ENCODE data around the gene KLK10.

KLK10 gene

DNA sequence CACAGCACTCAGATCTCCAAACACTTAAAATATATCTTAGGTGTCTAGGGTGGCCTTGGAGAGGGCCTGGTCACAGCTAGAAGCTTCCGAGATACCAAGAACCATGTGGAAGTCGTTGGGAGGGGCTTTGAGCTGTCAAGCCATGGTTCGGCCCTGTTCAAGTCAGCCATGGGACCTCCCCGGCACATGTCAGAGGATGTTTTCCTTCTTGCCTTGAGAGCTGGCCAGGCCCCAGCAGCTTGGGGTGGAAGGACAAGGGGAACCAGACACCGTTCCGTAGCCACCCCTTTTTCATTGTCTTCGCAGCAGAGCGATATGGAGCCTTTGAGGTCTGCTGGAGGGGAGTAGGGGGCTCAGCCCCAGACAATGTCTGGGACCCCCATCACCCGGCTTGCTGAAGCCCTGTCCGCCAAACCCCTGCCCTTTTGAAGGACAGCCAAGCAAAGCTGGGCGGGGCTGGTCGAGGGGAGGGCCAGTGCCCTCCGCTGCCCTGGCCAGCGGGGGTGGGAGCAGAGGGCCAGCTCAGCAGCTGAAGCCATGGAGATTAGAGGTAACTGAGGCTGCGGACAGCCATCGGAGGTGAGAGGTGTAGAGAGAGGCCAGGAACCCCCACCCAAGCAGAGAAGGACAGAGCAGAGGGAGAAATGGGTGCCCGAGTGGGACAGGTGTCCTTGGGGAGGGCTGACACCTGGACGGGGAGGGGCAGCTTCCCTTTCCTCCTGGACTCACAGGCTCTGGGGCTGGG is 6.5 kb upstream of the KLK10 start:
- no peak for DNase-seq

DNA sequence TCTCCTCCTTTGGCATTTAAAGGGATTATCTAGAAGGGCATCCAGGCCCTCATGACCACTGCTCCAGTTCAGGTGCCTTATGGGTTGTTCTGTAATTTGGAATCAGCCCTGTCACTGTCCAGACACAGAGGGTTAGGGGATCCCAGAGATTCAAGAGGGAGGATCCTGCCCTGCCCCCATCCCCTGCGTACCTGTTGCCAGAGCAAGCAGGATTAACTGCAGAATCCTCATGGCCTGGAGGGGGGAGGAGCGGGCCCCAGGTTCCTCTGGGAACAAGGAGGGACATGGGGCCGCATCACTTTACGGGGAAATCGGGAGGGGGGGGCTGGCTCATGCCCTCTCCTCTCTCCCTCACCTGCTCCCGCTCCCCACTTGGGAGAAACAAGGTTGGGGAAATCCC is 5.9 kb upstream of the KLK10 start:
- DNase-seq, result no peak

DNA sequence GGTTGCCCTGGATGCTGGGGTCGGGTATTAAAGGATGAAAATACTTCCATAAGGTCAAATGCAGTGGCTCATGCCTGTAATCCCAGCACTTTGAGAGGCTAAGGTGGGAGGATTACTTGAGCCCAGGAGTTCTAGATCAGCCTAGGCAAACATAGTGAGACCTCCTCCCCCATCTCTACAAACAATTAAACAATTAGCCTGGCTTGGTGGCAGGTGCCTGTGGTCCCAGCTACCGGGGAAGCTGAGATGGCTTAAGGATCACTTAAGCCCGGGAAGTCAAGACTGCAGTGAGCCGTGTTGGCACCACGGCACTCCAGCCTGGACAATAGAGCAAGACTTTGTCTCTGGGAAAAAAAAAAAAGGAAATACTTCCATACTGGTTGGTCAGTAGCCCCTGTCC is 5.4 kb upstream of the KLK10 start:
- DNase-seq, result no peak

DNA sequence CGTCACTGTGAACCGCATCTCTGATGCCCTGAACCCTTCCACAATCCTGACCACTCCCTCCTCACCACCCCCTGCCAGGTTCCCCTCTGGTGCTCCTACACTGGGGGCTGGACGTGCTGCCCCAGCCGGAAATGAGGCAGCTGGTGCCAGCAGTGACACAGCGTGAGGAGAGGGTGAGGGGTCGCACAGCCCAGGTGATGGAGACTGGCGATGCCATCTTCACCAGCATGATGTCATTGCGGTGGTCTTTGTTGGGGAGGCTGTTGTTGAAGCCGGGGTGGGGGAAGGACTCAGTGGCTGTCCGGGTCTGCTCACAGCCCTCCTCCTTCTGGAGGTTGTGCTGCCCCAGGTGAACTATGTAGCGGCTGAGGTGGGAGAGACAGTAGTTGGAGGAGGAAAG is 4.4 kb upstream of the KLK10 start:
- no peak for DNase-seq

DNA sequence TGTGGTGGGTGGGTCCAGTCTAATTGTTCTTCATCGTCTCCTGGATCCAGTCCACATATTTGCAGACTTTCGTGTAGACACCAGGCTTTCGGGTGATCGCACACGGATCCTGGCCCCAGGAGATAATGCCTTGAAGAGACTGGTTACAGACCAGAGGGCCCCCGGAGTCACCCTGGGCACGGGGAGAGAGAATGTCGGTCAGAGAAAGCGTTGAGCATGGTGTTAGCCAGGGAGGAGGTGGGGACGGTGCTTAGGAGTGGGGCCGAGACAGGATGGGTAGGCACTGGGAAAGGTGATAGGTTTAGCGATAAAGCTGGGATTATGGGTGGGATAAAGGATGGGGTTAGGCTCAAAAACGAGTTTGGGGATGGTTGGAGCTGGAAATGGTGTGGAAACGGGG is 3.0 kb upstream of the KLK10 start:
- no peak for DNase-seq

DNA sequence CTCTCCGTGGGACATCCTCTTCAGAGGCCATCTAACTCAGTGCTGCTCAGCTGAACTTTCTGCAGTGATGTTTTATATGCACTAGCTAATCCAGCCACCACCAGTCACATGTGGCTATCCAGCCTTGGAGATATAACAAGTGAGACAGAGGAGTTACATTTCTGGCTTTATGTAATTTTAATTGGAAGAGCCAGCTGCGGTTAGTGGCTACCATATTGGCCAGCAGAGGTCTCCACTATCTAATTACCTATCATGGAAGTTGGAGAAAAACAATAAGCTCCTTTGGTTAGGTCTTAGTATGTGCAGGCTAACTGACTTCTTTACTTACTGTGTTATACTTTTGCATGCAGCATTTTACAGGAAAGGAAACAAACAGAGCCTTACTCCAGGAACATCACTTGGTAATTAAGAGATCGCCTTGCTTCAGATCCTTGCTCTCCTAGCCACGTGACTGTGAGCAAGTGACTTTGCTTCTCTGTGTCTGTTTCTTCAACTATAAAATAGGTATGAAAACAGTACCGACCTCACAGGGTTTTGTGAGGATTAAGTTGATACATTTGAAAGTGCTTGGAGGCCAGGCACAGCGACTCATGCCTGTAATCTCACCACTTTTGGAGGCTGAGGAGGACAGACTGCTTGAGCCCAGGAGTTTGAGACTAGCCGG is 1.6 kb upstream of the KLK10 start:
- DNase-seq, result peak; percentile 19

DNA sequence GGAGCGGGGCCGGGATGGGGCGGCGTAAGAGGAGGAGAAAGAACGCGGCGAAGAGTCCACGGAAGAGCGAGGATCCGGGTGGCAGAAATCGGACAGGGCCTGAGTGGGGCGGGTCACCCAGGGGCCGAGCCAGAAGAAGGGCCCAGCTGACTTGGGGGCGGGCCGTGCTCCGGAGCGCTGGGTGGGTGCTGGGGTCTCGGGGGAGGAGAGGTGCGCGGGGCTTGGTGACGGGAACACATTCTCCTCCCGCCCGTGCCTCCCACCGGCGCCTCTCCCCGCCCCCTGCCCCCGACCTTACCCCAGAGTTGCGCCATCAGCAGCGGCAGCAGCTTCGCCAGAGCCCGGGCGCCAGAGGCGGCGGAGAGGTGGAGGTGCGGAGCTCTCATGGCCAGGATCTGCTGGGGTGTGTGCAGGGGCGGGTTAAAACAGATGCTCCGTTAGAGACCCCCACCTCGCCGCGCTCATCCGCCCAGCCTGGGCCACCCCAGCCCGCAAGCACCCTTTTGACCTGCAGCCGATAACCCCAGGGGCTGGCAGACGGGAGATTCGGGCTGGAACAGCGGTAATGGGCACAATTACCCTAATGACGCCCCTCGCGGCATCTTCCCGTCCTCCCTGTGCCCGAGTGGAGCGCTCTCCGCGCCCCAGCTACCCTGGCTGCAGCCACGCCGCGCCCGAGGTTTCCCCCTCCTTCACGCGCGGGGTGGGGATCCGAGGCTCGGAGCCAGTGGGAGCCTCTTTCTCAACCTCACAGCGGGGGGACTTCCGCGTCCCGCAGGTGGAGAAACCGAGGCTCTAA is 565 bp downstream of the KLK10 start:
- no peak for DNase-seq

DNA sequence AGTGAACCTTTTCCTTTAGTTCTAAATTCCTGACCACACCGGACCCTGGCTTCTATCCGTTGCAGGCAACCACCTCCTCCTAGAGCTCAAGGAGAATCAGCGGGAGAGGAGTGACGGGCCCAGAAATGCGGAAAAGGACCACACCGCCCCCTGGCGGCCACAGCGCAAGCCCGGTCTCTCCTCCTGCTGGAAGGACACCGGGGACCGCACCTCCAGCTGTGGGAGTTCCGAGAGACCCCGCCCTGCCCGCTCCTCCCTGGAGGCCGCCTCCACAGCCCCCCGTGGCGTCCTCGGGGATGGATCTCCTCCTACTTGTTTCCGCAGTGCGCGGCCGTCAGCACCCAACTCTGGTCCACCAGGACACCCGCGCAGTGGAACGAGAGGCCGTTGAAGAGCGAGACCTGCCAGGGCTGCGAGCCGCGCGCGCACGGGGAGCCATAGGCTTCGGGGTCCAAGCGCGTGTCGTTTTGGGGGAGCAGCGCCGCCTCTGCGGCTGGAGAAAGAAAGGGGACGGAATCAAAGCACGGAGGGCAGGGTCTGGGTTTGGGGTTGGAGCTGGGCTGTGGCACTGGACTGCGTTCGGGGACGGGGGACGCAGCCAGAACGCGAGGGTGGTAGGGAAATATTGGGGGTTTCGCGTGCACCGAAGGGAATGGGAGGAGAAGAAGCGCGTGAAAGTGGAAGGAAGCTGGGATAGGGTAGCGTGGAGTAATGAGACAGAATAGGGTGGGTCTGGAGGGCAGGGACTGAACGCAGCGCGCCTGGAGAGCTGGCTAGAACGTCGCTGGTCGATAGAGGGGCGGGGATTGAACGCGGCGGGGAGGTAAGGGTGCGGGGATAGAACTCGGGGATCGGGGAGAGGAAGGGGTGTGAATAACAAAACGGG is 2.5 kb downstream of the KLK10 start:
- peak; percentile 18 for DNase-seq

DNA sequence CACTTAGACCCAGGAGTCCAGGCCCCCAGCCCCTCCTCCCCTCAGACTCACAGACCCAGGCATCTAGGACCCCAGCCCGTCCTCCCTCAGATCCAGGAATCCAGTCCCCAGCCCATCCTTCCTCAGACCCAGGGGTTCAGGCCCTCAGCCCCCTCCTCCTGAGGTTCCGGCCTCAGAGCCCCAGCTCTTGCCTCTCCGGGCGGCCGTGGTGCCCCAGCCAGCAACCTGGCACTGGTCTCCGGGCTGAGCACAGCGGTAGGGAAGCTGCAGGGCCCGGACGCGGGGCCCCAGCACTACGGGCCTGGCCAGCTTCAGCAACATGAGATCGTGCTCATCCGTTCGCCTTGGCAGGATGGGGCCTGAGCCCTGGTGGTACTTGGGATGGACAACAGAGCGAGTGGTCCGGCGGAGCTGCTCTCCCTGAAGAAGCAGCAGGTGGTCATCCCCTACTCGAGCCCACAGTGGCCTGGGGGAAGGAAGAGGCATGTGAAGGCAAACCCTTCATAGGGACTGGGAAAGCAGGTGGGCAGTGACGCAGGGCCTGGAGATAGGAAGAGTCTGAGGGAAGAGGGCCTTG is 3.7 kb downstream of the KLK10 start:
- no peak for DNase-seq

DNA sequence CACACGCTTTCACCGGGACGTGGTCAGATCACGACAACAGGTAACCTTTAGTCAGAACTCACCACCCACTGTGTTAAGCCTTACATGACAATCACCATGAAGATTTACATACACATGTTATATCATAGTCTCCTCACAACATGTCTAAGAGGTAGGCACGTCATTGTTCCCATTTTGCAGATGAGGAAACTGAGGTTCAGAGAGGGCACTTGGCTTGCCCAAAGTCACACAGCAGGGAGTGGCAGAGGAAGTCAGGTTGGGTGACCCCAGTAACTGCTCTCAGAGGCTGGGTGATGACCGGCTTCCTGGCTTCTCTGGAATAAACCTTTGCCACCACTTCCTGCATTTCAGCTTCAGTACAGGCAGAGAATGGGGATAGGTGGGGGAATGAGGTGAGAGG is 5.3 kb downstream of the KLK10 start:
- no peak for DNase-seq

DNA sequence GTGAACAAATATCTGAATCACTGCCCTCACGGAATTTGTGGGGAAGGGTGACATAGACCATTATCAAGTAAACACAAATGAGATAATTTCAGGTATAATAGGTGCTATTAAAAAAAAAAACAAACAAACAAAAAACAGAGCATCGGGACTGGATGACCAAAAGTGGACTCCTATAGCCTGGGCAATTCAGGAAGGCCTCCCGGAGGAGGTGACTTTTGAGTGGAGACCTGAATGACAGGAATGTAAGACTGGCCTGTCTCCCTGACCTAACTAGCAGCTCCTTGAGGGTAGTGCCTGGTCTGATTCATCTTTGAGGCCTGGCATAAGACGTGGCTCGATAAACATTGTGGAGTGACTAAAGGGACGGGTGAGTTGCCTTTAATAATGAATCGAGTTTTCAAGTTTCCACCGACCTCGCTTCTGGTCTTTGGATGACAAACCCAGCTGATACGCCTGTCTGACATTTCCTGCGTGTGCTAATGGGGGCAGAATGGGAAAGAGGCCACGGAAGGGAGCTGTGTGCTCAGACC is 6.8 kb downstream of the KLK10 start:
- DNase-seq, result no peak

DNA sequence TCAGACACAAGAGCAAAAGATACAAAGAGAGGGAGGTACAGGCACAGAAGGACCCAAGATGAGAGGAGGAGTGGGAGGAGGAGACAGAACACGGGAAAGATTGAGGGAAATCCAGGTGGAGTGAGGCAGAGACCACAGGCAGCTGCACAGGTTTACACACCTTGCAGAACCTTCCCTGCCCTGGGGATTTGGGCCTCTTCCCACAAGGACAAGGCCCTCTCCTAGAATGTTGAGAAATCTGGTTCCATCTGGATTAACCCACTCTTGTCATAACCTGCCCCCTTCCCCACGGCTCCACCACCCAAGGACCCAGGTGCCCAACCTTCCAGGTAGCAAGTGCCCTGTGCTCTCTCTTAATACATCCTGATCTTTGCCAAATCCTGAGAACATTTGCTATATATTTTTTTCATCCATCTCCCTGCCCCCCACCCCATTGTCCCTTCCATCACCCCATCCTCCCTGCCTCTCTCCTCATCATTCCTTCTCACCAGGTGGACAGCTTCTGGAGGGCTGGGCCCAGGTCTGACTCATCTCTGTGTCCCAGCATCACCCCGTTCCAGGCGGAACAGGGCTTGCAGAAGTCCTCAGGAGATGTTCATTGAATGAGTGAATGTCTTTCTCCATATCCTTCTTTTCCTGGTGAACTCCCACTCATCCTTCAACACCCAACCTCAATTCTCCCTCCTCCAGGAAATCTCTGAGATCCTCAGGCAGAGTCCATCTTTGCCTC is 9.3 kb downstream of the KLK10 start:
- no peak for DNase-seq

DNA sequence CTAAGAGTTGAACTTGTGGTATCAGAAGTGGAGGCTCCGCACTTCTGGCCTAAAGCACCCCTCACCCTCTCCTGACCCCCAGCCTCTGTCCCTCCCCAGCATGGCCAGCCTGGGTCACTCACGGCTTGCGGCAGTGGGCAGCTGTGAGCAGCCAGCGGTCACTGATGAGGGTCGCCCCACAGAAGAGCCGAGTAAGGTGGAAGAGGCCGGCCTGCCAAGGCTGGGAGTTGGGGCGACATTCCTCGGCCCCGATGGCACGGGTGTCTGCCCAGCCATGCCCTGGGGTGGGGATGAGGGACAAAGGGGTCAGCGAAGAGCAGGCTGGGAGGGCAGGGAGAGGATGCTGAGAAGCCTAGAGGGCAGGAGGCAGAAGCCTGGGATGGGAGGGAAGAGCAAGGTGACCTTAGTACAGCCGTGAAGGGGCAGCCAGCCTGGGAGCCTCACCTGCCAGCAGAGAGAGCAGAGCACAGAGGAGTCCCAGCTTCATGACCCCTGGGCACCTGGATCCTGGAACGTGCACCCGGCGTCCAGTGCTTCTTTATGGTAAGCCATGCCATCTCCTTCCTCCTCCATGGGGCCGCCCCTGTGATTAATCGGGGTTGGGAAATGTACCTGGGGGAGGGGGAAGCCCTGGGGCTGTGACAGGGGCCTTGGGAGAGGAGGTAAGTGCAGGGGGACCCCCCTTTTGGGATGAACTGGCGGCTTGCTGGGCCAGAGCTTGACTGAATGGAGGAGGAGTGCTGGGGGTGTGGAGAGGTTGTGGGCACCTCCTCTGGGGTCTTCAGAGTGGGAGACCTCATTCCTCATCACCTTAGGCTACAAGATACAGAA is 10.2 kb downstream of the KLK10 start:
- DNase-seq, result no peak

DNA sequence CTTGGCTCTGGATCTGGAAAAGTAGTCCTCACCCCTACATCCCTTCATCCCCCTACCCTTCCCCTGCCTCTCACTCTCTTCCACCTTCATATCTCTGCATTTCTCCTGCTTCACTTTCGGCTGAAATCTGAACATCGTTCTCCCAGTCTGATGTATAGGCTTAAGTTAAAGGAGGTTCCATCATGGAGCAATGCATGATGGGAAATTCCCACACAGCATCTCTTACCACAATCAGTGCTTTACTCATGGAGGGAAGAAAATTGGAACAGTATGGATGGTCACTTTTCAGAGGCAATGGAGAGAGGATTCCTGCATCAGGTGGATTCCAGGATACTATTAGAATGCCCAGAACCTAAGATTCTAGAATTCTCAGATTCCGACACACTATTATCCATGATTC is 12.0 kb downstream of the KLK10 start:
- no peak for DNase-seq

DNA sequence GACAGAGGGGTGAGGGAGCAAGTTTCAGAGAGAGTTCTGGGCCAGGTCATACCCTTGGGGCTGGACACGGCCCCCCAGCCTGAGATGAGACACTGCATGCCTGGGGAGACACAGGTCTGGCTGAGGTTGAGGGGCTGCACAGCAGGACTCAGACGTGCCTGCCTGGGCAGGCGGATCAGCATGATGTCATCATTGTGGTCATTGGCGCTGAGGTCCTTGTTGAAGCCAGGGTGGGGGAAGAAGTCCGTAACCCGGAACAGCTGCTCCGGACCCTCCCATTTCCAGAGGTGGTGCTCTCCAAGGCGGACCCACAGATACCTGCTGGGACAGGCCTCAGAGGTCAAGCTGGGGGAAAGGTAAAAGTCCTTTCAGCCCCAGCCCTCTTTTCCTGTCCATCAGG is 13.1 kb downstream of the KLK10 start:
- no peak for DNase-seq

DNA sequence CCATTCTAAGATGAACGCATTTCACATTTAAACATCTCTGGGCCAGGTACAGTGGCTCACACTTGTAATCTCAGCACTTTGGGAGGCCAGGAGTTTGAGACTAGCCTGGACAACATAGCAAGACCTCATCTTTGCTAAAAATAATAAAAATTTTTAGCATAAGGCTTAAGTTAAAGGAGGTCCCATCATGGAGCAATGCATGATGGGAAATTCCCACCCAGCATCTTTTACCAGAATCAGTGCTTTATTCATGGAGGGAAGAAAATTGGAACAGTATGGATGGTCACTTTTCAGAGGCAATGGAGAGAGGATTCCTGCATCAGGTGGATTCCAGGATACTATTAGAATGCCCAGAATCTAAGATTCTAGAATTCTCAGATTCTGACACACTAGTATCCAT is 14.3 kb downstream of the KLK10 start:
- no peak for DNase-seq

DNA sequence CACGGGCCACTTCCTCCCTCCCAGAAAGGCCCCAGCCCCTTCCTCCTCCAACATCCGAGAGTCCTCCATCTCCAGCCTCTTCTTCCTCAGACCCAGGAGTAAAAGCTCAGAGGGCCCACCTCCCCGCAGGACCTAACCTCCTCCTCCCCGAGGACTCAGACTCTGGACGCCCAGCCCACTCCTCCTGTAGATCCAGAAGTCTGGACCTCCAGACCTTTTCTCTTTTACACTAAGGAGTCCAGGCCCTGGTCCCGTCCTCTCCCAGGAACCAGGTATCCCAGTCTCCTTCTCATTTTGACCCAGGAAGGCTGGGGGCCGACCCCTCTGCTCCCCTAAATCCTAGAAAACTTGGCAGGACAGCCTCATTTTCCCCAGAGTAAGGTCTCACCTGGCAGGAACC is 16.2 kb downstream of the KLK10 start:
- no peak for DNase-seq

DNA sequence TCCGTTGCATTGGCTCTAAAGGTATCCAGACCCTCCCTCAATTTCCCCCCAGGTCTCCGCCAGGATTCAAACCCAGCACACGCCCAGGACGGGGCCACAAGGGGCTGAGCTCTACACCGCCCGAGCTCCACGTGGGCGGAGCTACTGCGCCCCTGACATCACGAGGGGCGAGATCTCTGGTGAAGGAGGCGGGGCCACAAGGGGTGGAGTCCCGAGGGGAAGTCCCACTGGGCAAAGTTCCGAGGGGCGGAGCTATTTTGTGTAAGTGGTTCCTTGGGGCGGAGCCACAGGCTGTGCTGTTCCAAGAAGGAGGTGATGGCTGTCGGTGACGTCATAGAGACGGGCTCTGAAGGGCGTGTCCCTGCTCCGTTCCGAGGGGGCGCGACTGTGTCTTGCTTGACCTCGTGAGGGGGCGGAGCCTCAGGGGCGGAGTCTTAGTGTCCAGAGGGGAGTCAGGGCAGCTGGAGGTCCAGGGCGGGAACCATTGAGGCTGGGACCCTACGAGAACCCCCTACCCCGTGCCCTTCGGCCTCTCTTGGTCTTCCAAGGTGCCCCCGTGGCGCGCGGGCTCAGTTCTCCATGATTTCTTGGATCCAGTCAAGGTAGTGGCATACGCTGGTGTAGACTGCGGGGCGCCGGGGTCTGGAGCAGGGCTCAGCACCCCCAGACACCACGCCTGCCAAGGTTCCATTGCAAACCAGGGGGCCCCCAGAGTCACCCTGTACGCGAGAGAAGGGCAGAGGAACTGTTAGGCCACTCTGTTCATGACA is 16.8 kb downstream of the KLK10 start:
- peak; percentile 48 for DNase-seq

DNA sequence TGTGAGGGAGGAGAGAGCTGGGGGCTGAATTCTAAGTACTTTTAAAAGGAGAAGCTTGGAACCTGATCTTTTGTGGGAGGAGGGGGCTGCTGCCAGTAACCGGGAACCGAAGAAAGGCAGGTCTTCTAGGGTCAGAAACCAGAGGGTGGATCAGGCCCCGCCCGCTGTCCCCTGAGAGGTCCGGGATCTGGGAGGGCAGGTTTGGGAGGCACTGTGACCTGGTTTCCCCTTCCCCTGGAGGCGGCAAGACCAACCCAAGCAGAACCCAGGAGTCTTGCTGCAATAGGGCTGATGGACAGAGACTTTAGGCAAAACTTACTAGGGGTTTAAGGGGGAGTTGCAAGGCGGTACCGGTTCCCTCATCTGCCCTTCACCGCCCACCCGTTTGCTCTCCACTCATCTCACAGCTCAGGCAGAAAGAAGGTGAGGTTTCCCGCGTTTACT is 17.4 kb downstream of the KLK10 start:
- no peak for DNase-seq

DNA sequence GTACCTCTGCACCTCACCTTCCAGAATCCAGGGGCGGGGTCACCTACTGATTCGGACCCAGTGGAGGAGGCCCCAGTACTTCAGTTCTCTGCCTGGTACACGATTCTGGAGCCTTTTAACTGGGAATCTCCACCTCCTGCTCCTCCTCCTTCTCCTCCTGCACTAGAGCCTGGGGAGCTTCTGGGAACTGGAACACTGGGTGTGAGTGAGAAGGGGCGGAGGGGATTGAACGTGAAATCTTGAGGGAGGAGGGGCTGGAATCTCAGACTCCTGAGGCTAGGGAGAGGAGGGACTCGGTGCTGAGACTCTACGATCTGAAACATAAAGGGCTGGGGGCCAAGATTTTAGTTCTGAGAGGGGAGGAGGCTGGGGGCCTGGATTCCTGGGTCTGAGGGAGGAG is 18.0 kb downstream of the KLK10 start, which contains the start of gene KLK8:
Gene KLK8, minus strand, starts transcription at position 90 of the 400 bp plus-strand sequence. CDS start 437 bp downstream, outside the sequence.
- no peak for DNase-seq

All from activated CD4-positive, alpha-beta T cell treated with anti-CD3 and anti-CD28 coated beads, Interleukin-10, Interleukin-2, amounts not matched to agents 100 ng/mL and 50 ng/mL, durations not matched to agents 16 hours and 8 hours (primary cell).